Frontal cortex (tissue), 4 donors: Measurements from ENCODE around the gene NAV2. TPM values are rescaled to one million over a fixed set of nuclear protein-coding genes. Genes with fewer than 3 reads are reported as not detected.

Source experiments
- DNase-seq, 2 donors: peaks; one replicate each; pipeline ENCODE4 v3.0.0; 2012; ENCODE audit warnings: low spot score in 2 of 2
- FAIRE-seq: peaks from 2 replicates; lab custom pipeline; 2012; peaks lifted over from hg19 to GRCh38; lab: Jason Lieb, UNC
- total RNA-seq: library from RNA; depleted of rRNA; stranded (reverse); fragments of >200 nt; gene quantifications from one replicate; pipeline ENCODE4 v1.2.3, GENCODE V29; 2014
- donor health status: control.
- donor health status: control.
- donor health status: control.

NAV2 gene
- total RNA-seq, 1 donor from 2014 or later: 15.5 TPM

DNA sequence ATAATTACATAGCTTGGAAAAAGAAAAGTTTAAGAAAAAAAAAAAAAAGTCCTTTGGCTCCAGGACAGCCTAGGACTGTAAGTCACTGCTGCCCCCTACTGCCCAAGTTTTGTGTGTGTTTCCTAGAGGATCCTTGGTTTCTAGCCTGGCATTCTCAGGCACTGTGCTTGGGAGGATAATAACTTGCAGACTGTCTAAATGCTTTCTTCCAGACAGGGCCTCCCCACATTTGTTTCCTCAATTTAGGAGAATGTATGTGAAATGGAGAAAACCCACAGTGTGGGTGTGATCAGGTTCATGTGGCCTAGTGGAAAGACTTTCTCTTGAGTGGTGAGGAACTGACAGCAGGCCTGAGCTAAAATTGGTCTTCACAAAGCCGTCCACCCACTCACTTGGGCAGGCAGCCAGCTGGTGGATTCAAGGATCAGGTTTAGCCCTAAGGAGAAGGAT lies 191.0 kb downstream of the NAV2 start:
- FAIRE-seq: no peak

DNA sequence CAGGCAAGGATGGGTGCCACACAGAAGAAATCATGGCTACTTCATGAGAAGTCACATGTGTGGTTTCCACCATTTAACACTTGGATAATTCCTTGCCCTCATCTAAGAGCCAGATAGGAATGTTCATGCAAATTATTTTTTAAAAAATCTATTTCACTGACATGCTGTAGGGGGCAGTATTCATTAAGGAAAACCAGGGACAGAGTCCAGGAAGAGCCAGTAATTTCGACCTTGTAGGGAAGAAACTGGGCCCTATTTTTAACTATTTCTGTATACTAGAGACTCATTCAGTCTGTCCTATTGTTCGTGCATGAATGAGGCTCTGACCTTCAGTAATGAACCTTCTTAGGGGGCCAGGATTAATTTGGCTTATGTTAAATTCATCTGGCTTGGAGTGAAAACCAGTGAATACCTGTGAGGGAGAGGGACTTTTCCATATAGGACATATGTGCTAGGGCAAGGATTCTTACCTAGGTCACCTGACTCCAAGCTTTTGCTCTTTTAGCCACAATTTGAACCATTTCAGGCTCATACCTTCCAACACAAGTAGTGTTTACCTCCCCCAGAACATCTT lies 192.7 kb downstream of the NAV2 start:
- FAIRE-seq: no peak
- peak; percentile 17 to 34 for DNase-seq

More for the DNA sequence above, 191.0 kb downstream of the NAV2 start:
- DNase-seq: peak; percentile 26 to 32

DNA sequence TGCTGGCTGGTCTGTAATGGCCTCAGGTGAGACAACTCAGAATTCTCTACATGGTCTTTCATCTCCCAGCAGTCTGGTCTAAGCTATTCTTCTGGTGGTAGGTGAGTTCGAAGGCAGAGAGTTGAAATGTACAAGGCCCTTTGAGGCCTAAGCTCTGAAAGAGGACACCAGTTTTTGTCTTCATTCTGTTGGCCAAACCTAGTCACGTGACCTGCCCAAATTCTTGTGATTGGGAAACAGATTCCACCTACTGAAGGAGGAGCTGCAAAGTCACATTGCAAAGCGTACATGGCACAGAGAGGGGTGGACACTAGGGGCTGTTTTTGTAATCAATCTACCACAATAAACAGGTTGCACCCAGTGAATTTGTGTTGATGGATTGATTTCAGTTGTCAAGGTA lies 193.5 kb downstream of the NAV2 start:
- no peak for DNase-seq
- FAIRE-seq: no peak

GRCh38 chr11:19907008-19907579 lies 194.5 kb downstream of the NAV2 start:
- FAIRE-seq (no peak), DNase-seq (no peak)

- DNase-seq (no peak), FAIRE-seq (no peak)
Observed at GRCh38 chr11:19907839-19908238, 195.2 kb downstream of the NAV2 start.

- DNase-seq (no peak), FAIRE-seq (no peak)
Observed at GRCh38 chr11:19910931-19911330, 198.3 kb downstream of the NAV2 start.

DNA sequence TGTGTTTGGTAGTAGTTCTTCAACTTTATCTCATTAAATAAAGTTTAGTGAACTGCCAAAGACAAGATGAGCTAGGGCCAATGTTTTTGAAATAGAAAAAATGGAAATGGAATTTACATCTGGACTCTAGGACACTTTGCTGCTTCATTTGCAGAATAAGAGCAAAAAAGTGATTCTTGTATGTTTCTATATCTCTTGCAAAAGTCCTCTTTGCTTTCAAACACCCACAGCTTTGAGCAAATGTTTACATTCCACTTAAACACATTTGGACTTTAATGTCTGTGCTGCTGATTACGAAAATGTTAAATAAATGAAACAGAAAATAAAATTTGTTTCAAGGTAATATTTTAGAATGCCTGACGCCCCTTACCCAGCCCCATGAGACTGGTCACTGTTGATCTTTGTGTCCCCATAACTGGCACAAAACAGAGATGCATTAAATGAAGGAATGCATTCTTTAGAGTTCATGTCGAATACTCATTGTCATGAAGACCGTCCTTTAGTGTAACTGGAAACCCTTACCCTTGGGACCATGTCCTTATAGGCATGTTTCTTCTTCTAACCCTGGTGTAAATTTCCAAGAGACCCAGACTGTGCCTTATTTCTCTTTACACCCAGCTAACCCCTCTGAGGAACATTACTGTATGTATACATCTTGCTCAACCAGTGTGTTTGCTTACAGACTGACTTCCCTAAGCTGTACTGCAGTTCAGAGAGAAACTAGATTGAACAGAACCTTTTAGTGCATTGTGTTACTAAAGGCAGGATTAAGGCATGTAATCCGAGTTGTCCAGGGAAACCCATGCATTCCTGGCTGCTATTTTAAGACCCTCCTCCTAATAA lies 199.7 kb downstream of the NAV2 start:
- DNase-seq (no peak), FAIRE-seq (no peak)

GRCh38 chr11:19912958-19913892 lies 200.6 kb downstream of the NAV2 start:
- FAIRE-seq: no peak
- DNase-seq: no peak

GRCh38 chr11:19913893-19914249 lies 201.2 kb downstream of the NAV2 start:
- no peak for FAIRE-seq
- no peak for DNase-seq

DNA sequence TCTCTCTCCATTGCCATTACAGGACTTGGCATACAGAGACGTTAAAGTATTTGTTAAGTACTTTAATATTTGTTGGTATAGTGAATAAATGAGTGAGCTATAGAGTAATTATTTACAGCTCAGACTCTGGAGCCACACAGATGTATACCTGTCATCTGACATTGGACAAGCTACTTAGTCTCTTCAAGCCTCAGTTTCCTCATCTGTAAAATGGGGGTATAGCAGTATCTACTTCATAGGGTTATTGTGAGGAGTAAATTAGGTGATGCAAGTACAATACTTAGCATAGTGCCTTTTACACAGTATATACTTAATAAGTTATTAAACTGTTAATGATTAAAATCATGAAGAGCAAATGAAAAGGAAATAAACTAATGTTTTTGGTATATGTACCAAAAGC lies 203.2 kb downstream of the NAV2 start:
- no peak for DNase-seq
- FAIRE-seq: no peak

- no peak for DNase-seq
- no peak for FAIRE-seq
Observed at GRCh38 chr11:19917069-19917468, 204.4 kb downstream of the NAV2 start.

DNA sequence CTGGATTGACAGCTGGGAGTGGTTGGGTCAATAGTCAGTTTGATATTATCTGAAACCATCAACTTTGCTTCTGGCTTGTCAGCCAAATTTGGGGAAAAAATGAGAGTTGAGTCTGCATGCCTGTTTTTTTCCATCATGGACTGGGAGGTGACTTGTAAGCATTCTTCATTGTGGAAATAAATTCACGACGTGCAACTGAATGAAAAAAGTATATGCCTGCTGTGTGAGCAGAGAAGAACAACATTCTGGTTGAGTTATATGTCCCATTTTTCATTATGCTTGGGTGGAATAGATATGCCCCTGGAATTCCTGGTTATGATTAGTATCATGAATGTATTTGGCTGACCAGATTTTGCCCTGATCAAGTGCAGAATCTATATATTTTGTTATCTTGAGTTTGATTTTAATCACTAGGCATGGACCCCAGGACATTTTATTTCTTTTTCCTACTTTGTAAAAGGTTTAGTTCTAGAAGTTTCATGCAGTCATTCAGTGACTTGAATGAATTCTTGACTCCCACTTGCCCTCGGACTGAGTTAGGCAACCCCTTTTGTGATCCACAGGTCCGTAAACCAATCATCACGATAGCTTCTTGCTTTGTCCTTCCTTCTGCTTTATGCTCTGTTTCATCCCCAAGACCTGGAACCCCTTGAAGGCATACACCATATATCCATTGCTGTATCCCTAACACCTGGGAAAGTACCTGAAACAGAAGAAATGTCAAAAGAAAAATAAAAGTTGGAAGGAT lies 205.8 kb downstream of the NAV2 start:
- DNase-seq (no peak), FAIRE-seq (no peak)

DNA sequence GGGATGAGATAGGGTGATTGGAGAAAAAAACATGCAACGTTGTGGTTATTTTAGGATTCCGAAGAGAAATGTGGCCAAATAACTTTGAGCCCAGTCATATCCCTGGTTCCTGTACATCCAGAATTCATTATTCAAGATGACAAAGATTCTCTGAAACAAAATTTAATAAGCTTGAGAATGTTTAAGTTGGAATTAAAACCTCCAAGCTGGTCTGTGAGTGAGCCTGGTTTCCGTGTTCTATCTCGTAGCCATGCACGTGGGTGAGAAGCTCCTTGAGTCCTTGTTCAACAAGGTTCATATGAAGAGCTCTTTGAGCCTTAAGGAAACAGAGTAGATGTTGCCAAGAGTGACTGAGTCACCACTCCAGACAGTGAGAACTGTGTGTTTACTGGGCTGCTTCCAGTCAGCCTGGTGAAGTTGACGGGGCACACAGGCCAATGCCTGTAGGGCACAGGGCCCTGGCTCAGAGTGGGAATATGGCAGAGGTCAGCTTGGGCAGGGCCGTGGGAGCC lies 206.5 kb downstream of the NAV2 start:
- DNase-seq (no peak), FAIRE-seq (no peak)

- no peak for DNase-seq
- FAIRE-seq: no peak
Observed at GRCh38 chr11:19920982-19921381, 208.3 kb downstream of the NAV2 start.

GRCh38 chr11:19921976-19922688 lies 209.5 kb downstream of the NAV2 start:
- DNase-seq (no peak), FAIRE-seq (no peak)

DNA sequence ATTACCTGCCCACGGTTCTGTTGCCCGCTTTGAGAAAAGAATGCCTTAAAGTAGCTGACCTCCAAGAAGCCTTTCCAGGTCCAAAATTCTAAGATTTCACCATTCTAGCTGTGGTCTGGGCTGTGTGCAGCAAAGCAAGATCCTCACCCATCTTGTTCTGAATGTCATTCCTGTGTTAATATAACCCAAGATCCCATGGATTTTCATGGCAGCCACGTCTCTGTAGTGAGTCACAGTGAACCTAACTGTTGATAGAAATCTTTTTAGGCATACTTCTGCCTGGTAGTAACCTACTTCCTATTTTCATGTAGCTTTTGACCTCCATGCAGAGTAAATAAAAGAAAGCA lies 210.0 kb downstream of the NAV2 start:
- DNase-seq (no peak), FAIRE-seq (no peak)

GRCh38 chr11:19923626-19924025 lies 211.0 kb downstream of the NAV2 start:
- DNase-seq (no peak), FAIRE-seq (no peak)

GRCh38 chr11:19924311-19924710 lies 211.7 kb downstream of the NAV2 start:
- DNase-seq (no peak), FAIRE-seq (no peak)

DNA sequence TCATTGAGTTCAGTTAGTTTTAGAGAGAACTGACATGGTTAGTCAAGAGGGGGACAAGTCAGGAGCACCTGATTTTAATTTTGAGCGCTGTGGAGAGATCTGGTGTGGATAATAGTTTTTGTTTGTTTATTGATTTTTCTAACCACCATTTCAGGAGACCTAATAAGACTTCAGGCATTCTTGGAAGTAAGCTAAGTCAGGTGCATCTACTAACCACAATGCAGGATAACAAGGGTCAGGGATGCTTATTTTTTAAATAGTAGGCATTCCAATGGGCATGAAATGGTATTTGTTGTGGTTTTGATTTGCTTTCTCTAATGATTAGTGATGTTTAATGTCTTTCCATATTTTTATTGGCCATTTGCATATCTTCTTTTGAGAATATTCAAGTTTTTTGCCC lies 212.1 kb downstream of the NAV2 start:
- DNase-seq (no peak), FAIRE-seq (no peak)
